Right lobe of liver (tissue), 6 donors: ENCODE measurements around the gene TPM4. TPM values are rescaled to one million over a fixed set of nuclear protein-coding genes. Genes with fewer than 3 reads are reported as not detected.

Experiments used
- ATAC-seq, 4 donors: fragments of 200-7000 bp; cut with Tn5 transposase; one replicate each; pipeline ENCODE4 v1.9.1; 2020; ENCODE audit warnings: mild to moderate bottlenecking in 4 of 4, moderate library complexity in 4 of 4
- DNase-seq, 3 donors: peaks; one replicate each; pipeline ENCODE4 v3.0.0-alpha.2; 2020
- H3K27ac ChIP-seq, 3 donors: fragments of 200-600 bp; one replicate each; pipeline ENCODE4 v1.8.0; 2022
- H3K27me3 ChIP-seq, 2 donors: fragments of 200-600 bp; one replicate each; pipeline ENCODE4 v1.8.0; 2022
- H3K36me3 ChIP-seq, 4 donors: fragments of 200-600 bp; sonication (generic) in 1 of 4; one replicate each; pipeline versions ENCODE4 v1.5.1 to v1.8.0; 2017 to 2022; ENCODE audit warnings: control low read depth in 1 of 4
- H3K4me1 ChIP-seq, 4 donors: fragments of 200-600 bp; sonication (generic) in 1 of 4; one replicate each; pipeline versions ENCODE4 v1.5.1 to v1.8.0; 2017 to 2022; ENCODE audit warnings: control low read depth in 1 of 4
- H3K4me3 ChIP-seq, 3 donors: fragments of 200-600 bp; one replicate each; pipeline ENCODE4 v1.8.0; 2022
- H3K9me3 ChIP-seq, 4 donors: fragments of 200-600 bp; sonication (generic) in 1 of 4; one replicate each; pipeline versions ENCODE4 v1.5.1 to v1.8.0; 2017 to 2022; ENCODE audit warnings: control low read depth in 1 of 4
- POLR2A ChIP-seq: fragments of 450-650 bp; IDR thresholded peaks from one replicate; pipeline ENCODE4 v1.6.1; 2017; ENCODE audit warnings: antibody characterized with exemption, mild to moderate bottlenecking
- WGBS: methylation state at CpG from one replicate; pipeline ENCODE4 v1.1.6; 2018; ENCODE audit warnings: low coverage, low lambda C conversion rate; ENCODE audit not compliant: insufficient coverage; ENCODE audit errors: missing lambda C conversion rate; 5-methylcytosine and 5-hydroxymethylcytosine counted together
- intact Hi-C, 2 donors: fragments of 100-400 bp; cut with DNase I; formaldehyde crosslinking; loops; one replicate each; pipeline versions ENCODE4 v1.11.2 to v1.14.1; 2022
- total RNA-seq, 6 experiments: library from RNA; depleted of rRNA in 2 of 6; stranded (reverse); fragments of >200 nt in 2 of 6; fragmentation: NEBNext Ultra II Directional in 3 of 6; extraction: Animal tissue kit (Norgen Biotek cat#: 25700) in 3 of 6; gene quantifications; one replicate each; pipeline versions ENCODE4 v1.1.0 to v1.2.4, GENCODE V29; 2016 to 2023
- TF ChIP-seq, protein P1 (sequence below), 4 donors: fragments of 200-600 bp in 3 of 4; fragments of 450-650 bp in 1 of 4; IDR thresholded peaks; one replicate each; pipeline versions ENCODE4 v1.5.1 to v1.8.0; 2016 to 2022; ENCODE audit warnings: antibody characterized with exemption in 4 of 4, mild to moderate bottlenecking in 2 of 4
- donor health status: DM: no; HTN: yes; CAD: no.
- donor health status: DM: no; HTN: no; CAD: no.
- donor health status: DM: no; HTN: no; CAD: no.
- donor health status: DM: no; HTN: yes; CAD: no.
- donor health status: DM: no; HTN: yes; CAD: no.

TPM4 gene
- total RNA-seq, 6 experiments from 2014 or later, result 13.7 to 90.2 (median 45.6) TPM

DNA sequence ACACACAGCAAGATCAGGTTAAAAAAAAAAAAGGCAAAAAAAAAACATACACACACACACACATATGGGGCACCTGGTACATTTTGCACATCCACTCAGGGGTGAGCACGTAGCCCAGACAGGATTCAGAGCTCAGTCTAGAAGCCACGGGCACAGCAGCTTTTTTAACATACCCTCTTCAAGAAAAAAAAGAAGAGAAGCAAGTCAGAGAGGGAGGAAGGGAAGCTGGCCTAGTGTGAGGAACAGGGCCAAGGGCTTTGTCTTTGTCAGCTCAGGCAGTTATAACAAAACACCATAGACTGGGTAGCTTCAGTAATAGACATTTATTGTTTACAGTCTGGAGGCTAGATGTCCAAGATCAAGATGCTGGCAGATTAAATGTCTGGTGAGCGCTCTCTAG, 2.3 kb upstream of the TPM4 start:
- Histone ChIP-seq H3K27me3 (no peaks in the 10 kb centered on the region), H3K4me1 (peaks cover 0 to 1% (median 0%) of the 10 kb centered on the region in 4 donors), H3K4me3 (no peak overlapping the region), H3K9me3 (no peaks in the 10 kb centered on the region), H3K36me3 (no peaks in the 10 kb centered on the region), H3K27ac (no peak overlapping the region)
- no peak for TF ChIP-seq POLR2A
- TF ChIP-seq, protein P1, sequence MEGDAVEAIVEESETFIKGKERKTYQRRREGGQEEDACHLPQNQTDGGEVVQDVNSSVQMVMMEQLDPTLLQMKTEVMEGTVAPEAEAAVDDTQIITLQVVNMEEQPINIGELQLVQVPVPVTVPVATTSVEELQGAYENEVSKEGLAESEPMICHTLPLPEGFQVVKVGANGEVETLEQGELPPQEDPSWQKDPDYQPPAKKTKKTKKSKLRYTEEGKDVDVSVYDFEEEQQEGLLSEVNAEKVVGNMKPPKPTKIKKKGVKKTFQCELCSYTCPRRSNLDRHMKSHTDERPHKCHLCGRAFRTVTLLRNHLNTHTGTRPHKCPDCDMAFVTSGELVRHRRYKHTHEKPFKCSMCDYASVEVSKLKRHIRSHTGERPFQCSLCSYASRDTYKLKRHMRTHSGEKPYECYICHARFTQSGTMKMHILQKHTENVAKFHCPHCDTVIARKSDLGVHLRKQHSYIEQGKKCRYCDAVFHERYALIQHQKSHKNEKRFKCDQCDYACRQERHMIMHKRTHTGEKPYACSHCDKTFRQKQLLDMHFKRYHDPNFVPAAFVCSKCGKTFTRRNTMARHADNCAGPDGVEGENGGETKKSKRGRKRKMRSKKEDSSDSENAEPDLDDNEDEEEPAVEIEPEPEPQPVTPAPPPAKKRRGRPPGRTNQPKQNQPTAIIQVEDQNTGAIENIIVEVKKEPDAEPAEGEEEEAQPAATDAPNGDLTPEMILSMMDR (IDR thresholded peaks at IDR 0.05), result no peak
- intact Hi-C loops, result no loop called here
- ATAC-seq (no peak), DNase-seq (peak in 1 of 3 donors; percentile 0)
- 54% methylated on average over 3 of the region's 3 CpGs for WGBS

DNA sequence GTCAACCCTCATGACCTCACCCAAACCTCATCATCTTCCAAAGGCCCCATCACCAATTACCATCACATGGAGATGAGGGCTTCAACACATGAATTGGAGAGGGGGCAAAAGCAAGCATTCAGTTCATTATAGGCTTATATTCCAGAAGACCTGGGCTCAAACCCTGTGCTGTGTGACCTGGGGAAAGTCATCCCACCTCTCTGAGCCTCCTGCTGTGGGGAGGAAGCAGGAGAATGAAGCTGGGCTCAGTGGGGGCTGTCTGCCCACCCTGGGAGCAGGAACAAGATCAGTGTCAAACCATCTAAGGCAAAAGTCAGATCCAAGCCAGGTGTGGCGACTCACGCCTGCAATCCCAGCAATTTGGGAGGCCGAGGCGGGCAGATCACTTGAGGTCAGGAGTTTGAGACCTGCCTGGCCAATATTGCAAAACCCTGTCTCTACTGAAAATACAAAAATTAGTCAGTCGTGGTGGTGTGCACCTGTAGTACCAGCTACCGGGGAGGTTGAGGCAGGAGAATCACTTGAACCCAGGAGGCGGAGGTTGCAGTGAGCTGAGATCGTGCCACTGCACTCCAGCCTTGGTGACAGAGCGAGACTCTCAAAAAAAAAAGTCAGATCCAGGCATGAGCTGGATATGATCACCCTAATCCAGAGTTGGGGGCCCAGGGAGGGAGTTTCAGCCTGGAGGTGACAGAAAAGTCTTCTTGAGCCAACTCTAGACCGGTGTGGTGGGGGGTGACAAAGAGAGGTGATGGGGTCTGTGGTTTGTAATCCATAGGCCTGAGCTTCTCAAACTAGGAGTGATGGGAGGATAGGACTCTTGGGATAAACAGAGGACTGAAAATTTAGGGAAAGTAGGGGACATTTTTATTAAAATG, 1.6 kb upstream of the TPM4 start:
- peak in 1 of 3 donors; percentile 16 for DNase-seq
- TF ChIP-seq, protein P1 (IDR thresholded peaks at IDR 0.05), result no peak
- TF ChIP-seq POLR2A, result no peak
- WGBS, result 83% methylated on average over 6 of the region's 10 CpGs

DNA sequence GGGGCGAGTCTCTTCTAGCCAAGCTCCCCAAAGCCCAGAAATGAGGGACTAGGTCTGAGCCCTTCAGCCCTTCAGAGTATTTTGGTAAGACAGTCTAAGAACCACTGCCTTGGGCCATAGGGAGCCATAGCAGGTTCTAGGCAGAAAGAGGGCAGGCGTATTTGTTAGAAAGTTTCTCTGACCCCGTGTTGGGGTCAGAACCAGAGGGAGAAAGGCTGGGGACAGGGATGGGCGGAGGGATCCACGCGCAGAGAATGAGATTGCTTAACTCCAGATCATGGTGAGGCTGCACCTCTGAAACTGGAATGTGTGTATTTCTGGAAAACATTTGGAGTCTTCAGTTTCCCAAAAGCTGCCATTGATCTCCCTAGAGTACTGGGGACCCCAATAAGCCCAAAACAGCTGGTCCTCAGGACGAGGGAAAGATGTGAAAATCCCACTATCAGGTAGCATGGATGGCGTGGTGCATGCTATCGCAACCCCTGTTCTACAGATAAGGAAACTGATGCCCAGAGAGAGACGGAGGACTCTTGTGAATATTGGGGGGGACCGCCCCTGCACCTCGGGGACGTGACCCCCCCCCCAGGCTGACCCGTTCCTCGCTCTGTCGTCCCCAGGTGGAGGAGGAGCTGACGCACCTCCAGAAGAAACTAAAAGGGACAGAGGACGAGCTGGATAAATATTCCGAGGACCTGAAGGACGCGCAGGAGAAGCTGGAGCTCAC, 703 bp upstream of the TPM4 start:
- intact Hi-C loops, result no loop called here
- Histone ChIP-seq H3K36me3 (no peaks in the 10 kb centered on the region), H3K4me3 (peak overlapping the region; percentile 59 to 64 (median 59)), H3K27ac (peak overlapping the region; percentile 64 to 96 (median 92)), H3K4me1 (peaks cover 0 to 13% (median 0%) of the 10 kb centered on the region in 4 donors), H3K27me3 (no peaks in the 10 kb centered on the region), H3K9me3 (no peaks in the 10 kb centered on the region)
- ATAC-seq, result no peak
- 47% methylated on average over 8 of the region's 21 CpGs for WGBS
- TF ChIP-seq POLR2A, result no peak
- TF ChIP-seq, protein P1 (IDR thresholded peaks at IDR 0.05), result no peak
- no peak for DNase-seq

More for the DNA sequence above, 1.6 kb upstream of the TPM4 start:
- Histone ChIP-seq H3K4me1 (peaks cover 0 to 9% (median 0%) of the 10 kb centered on the region in 4 donors), H3K27ac (peak overlapping the region in 2 of 3 donors; percentile 92 to 96), H3K9me3 (no peaks in the 10 kb centered on the region), H3K27me3 (no peaks in the 10 kb centered on the region), H3K4me3 (no peak overlapping the region), H3K36me3 (no peaks in the 10 kb centered on the region)
- intact Hi-C loops, result no loop called here
- ATAC-seq, result no peak

DNA sequence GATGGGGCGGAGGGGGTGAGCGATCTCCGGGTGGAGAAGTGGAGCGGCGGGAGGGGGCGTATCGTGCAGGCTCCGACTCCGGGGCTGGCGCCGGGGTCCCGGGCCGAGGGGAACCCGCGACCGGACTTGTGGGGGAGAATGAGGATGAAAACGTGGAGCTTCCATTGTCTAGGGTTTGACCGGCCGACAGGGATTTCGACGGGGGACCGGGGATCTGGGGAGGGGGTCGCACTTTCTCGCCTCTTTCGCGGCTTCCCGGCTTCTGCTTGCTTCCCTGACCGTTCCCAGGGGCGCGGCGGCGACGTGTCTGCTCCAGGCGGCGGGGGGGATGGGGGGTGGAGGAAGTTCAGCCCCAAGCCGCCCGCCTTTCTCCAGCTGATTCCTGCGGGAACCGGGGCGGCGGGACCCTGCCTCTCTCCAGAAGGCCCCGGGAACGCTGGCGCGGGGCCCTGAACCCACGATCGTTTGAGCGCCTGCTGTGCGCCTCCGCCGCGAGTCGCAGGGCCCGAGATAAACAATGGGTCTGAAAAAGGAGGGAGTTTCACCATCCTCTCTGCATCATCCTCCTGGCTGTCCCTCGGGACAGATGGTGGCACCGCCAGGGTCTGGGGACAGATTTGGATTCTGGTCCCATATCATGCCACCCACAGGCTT, 790 bp downstream of the TPM4 start:
- ATAC-seq, result peak in 1 of 4 donors; percentile 6

More for the DNA sequence above, 790 bp downstream of the TPM4 start:
- no peaks in the 10 kb centered on the region for H3K27me3 ChIP-seq
- H3K9me3 ChIP-seq, result no peaks in the 10 kb centered on the region
- WGBS, result 1% methylated on average over 15 of the region's 56 CpGs
- peak overlapping the region; percentile 92 to 96 (median 93) for H3K27ac ChIP-seq
- H3K36me3 ChIP-seq, result no peaks in the 10 kb centered on the region
- DNase-seq, result peak in 1 of 3 donors; percentile 61
- peak overlapping the region; percentile 59 to 64 (median 59) for H3K4me3 ChIP-seq
- intact Hi-C loops, result no loop called here
- H3K4me1 ChIP-seq, result peaks cover 0 to 13% (median 0%) of the 10 kb centered on the region in 4 donors
- TF ChIP-seq POLR2A, result no peak
- TF ChIP-seq, protein P1 (IDR thresholded peaks at IDR 0.05), result no peak
